Ascending aorta (tissue), 2 donors: ENCODE data around the gene ZNF169. TPM values are rescaled to one million over a fixed set of nuclear protein-coding genes. Genes with fewer than 3 reads are reported as not detected.

ENCODE experiments used
- DNase-seq, 2 donors: peaks; one replicate each; pipeline ENCODE4 v3.0.0-alpha.2; 2019; ENCODE audit warnings: low spot score in 2 of 2
- H3K27ac ChIP-seq, 2 donors: fragments of 200-600 bp; sonication (generic); one replicate each; pipeline ENCODE4 v1.5.1; 2016 to 2017; ENCODE audit warnings: mild to moderate bottlenecking in 1 of 2
- H3K27me3 ChIP-seq: fragments of 200-600 bp; sonication (generic); one replicate; pipeline ENCODE4 v1.5.1; 2017
- H3K36me3 ChIP-seq, 2 donors: fragments of 200-600 bp; sonication (generic); one replicate each; pipeline ENCODE4 v1.5.1; 2016
- H3K4me1 ChIP-seq, 2 donors: fragments of 200-600 bp; sonication (generic); one replicate each; pipeline ENCODE4 v1.5.1; 2016 to 2017; ENCODE audit warnings: mild to moderate bottlenecking in 1 of 2
- H3K4me3 ChIP-seq, 2 donors: fragments of 200-600 bp; sonication (generic); one replicate each; pipeline ENCODE4 v1.5.1; 2016 to 2017; ENCODE audit warnings: mild to moderate bottlenecking in 1 of 2
- H3K9me3 ChIP-seq, 2 donors: fragments of 200-600 bp; sonication (generic); one replicate each; pipeline ENCODE4 v1.5.1; 2016
- intact Hi-C: fragments of 100-400 bp; cut with DNase I; formaldehyde crosslinking; loops from one replicate; pipeline ENCODE4 v1.15.1; 2023
- total RNA-seq: library from RNA; depleted of rRNA; stranded (reverse); fragments of >200 nt; gene quantifications from one replicate; pipeline ENCODE4 v1.1.0, GENCODE V29; 2016
- TF ChIP-seq, protein P1 (sequence below), 3 experiments: fragments of 200-600 bp in 2 of 3; fragments of 450-650 bp in 1 of 3; sonication (generic) in 2 of 3; IDR thresholded peaks; one replicate each; pipeline ENCODE4 v1.5.1; 2016 to 2019; ENCODE audit warnings: antibody characterized with exemption in 3 of 3, mild to moderate bottlenecking in 1 of 3, moderate library complexity in 1 of 3

Gene ZNF169
- 19.1 TPM for total RNA-seq

- Histone ChIP-seq H3K36me3 (peaks cover 0 to 6% of the 10 kb centered on the region in 2 donors), H3K27ac (peak within 1 kb of the TSS; percentile 75 to 85), H3K27me3 (no peaks in the 10 kb centered on the region), H3K9me3 (no peaks in the 10 kb centered on the region), H3K4me3 (peak within 1 kb of the TSS; percentile 84 to 98), H3K4me1 (peaks cover 0 to 12% of the 10 kb centered on the region in 2 donors)
- intact Hi-C loops = no loop called here
- DNase-seq = peak; percentile 78 to 96
- TF ChIP-seq, protein P1, sequence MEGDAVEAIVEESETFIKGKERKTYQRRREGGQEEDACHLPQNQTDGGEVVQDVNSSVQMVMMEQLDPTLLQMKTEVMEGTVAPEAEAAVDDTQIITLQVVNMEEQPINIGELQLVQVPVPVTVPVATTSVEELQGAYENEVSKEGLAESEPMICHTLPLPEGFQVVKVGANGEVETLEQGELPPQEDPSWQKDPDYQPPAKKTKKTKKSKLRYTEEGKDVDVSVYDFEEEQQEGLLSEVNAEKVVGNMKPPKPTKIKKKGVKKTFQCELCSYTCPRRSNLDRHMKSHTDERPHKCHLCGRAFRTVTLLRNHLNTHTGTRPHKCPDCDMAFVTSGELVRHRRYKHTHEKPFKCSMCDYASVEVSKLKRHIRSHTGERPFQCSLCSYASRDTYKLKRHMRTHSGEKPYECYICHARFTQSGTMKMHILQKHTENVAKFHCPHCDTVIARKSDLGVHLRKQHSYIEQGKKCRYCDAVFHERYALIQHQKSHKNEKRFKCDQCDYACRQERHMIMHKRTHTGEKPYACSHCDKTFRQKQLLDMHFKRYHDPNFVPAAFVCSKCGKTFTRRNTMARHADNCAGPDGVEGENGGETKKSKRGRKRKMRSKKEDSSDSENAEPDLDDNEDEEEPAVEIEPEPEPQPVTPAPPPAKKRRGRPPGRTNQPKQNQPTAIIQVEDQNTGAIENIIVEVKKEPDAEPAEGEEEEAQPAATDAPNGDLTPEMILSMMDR (IDR thresholded peaks at IDR 0.05) = no peak
Observed at GRCh38 chr9:94259077-94259862, at the start of gene ZNF169. Gene ZNF169, plus strand, starts transcription at chr9:94259298. Its CDS starts 19,515 bp downstream, at chr9:94278813.

- intact Hi-C loops = loop anchor here (5.0 to 10.0 kb wide), 2 partner anchors 44 to 526 kb away; no protein-coding TSS in a partner anchor
- no peaks in the 10 kb centered on the region for H3K9me3 ChIP-seq
Observed at GRCh38 chr9:94210616-94211603, 48.2 kb upstream of the ZNF169 start.

GRCh38 chr9:94212091-94212490 lies 47.0 kb upstream of the ZNF169 start:
- H3K27me3 ChIP-seq = no peaks in the 10 kb centered on the region
- intact Hi-C loops = loop anchor here (2.0 to 10.0 kb wide), 3 partner anchors 45 to 527 kb away; no protein-coding TSS in a partner anchor
- TF ChIP-seq, protein P1 (IDR thresholded peaks at IDR 0.05) = no peak

More at GRCh38 chr9:94210616-94211603, 48.2 kb upstream of the ZNF169 start:
- H3K4me3 ChIP-seq = no peak overlapping the region
- H3K27ac ChIP-seq = no peak overlapping the region
- H3K36me3 ChIP-seq = no peaks in the 10 kb centered on the region
- TF ChIP-seq, protein P1 (IDR thresholded peaks at IDR 0.05) = no peak
- no peak for DNase-seq
- peaks cover 0 to 3% of the 10 kb centered on the region in 2 donors for H3K4me1 ChIP-seq
- no peaks in the 10 kb centered on the region for H3K27me3 ChIP-seq

GRCh38 chr9:94212531-94212930 lies 46.6 kb upstream of the ZNF169 start:
- Histone ChIP-seq H3K36me3 (no peaks in the 10 kb centered on the region), H3K27me3 (no peaks in the 10 kb centered on the region), H3K9me3 (no peaks in the 10 kb centered on the region), H3K4me1 (peaks cover 0 to 3% of the 10 kb centered on the region in 2 donors), H3K4me3 (no peak overlapping the region), H3K27ac (no peak overlapping the region)
- TF ChIP-seq, protein P1 (IDR thresholded peaks at IDR 0.05) = no peak
- intact Hi-C loops = loop anchor here (2.0 to 10.0 kb wide), 3 partner anchors 45 to 528 kb away; no protein-coding TSS in a partner anchor
- no peak for DNase-seq

More at GRCh38 chr9:94212091-94212490, 47.0 kb upstream of the ZNF169 start:
- H3K4me1 ChIP-seq = peaks cover 0 to 3% of the 10 kb centered on the region in 2 donors
- H3K36me3 ChIP-seq = no peaks in the 10 kb centered on the region
- H3K4me3 ChIP-seq = no peak overlapping the region
- H3K27ac ChIP-seq = no peak overlapping the region
- DNase-seq = no peak
- H3K9me3 ChIP-seq = no peaks in the 10 kb centered on the region

GRCh38 chr9:94213511-94214124 lies 45.5 kb upstream of the ZNF169 start:
- no peaks in the 10 kb centered on the region for H3K36me3 ChIP-seq
- no peak overlapping the region for H3K4me3 ChIP-seq
- peak; percentile 17 to 81 for DNase-seq
- no peaks in the 10 kb centered on the region for H3K9me3 ChIP-seq
- no peaks in the 10 kb centered on the region for H3K27me3 ChIP-seq
- peaks cover 0 to 3% of the 10 kb centered on the region in 2 donors for H3K4me1 ChIP-seq
- no peak overlapping the region for H3K27ac ChIP-seq
- intact Hi-C loops = loop anchor here (1.0 to 10.0 kb wide), 5 partner anchors 46 to 529 kb away; no protein-coding TSS in a partner anchor
- TF ChIP-seq, protein P1 (IDR thresholded peaks at IDR 0.05) = peak; percentile 79 to 87 (median 82)
